Measurements from ENCODE around the gene CSRP2.

The CSRP2 gene

DNA sequence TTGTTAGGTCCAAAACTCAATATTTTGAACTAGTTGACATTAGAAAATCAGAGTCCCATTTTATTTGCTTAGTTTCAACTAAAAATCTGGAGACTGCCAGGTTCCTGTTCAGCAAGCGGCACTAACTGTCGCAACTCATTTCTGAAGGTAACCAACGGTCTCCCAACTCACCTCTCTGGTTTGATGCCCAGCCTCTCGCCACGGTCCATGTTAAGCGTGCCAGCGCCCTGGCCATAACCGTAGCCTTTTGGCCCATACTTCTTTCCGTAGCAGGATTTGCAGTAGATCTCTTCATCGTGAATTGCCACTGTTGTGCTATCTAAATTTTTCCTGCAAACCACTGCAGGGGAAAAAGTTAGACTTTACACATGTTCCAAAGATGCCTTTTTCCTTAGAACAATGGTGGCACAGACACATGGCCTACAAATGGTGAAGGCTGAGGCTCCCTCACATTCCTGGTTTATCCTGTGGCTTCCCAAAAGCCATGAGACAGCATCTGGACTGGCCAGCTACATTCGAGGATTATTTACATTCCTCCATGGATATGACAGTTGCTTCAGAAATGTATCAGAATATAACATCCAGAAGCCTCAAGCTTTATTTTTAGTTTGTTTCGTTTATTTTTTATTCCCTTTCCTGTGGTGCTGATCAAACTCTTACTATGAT lies 15.7 kb downstream of the CSRP2 start:
- DNase-seq: no peak
- Histone ChIP-seq H3K4me1 (peaks cover 0 to 48% (median 18%) of the 10 kb centered on the region in 4 donors), H3K9me3 (no peaks in the 10 kb centered on the region), H3K36me3 (peaks cover 36 to 51% (median 36%) of the 10 kb centered on the region in 3 donors), H3K4me3 (no peak overlapping the region), H3K27ac (peak overlapping the region; percentile 25 to 65), H3K27me3 (no peaks in the 10 kb centered on the region)
- TF ChIP-seq, protein P1, sequence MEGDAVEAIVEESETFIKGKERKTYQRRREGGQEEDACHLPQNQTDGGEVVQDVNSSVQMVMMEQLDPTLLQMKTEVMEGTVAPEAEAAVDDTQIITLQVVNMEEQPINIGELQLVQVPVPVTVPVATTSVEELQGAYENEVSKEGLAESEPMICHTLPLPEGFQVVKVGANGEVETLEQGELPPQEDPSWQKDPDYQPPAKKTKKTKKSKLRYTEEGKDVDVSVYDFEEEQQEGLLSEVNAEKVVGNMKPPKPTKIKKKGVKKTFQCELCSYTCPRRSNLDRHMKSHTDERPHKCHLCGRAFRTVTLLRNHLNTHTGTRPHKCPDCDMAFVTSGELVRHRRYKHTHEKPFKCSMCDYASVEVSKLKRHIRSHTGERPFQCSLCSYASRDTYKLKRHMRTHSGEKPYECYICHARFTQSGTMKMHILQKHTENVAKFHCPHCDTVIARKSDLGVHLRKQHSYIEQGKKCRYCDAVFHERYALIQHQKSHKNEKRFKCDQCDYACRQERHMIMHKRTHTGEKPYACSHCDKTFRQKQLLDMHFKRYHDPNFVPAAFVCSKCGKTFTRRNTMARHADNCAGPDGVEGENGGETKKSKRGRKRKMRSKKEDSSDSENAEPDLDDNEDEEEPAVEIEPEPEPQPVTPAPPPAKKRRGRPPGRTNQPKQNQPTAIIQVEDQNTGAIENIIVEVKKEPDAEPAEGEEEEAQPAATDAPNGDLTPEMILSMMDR (IDR thresholded peaks at IDR 0.05): no peak
- intact Hi-C loops (cut with DNase I; ENCODE audit: low total_unique reads): no loop called here

DNA sequence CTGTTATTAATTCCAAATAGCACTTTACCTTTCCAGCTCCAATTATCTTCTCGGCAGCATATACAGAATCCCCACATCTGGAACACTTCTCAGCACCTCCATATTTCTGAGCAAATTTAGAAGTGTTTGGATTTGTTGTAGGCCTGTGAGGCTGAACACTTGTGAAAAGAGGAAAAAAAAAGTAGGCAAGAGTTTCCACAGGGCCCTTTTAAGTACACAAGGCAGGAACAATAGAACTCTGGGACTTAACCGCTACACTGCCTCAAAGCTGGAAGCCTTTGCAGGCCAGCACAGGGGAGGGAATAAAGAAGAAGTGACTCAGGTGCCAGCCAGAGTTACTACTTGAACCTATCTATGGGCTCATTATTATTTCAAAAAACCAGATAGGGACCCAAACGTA lies 18.6 kb downstream of the CSRP2 start:
- no peaks in the 10 kb centered on the region for H3K9me3 ChIP-seq
- TF ChIP-seq, protein P1 (IDR thresholded peaks at IDR 0.05): no peak
- peak overlapping the region in 1 of 2 donors; percentile 18 for H3K27ac ChIP-seq
- no peak for DNase-seq
- peaks cover 0 to 19% (median 7%) of the 10 kb centered on the region in 4 donors for H3K4me1 ChIP-seq
- H3K27me3 ChIP-seq: no peaks in the 10 kb centered on the region
- intact Hi-C loops (cut with DNase I; ENCODE audit: low total_unique reads): no loop called here
- no peak overlapping the region for H3K4me3 ChIP-seq
- H3K36me3 ChIP-seq: peaks cover 58 to 77% (median 61%) of the 10 kb centered on the region in 3 donors

DNA sequence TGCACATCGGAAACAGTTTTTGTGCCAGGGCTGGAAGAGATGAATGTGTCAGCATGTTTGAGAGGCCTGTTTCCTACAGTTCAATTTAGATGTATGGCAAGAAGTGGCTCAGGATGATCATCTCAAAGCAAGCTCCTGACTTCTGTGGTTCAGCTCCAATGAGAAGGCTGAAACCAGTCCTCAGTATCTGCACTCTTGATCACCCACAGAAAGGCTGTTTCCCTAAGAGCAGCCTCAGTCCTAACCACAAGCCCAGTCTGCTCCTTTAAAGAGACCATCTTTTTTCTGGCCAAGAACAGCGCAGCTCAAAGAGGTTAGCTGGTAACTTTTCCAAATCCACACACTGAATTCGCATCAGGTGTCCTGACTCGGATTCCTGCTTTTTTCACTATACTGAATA lies 19.2 kb downstream of the CSRP2 start:
- Histone ChIP-seq H3K4me3 (no peak overlapping the region), H3K27me3 (no peaks in the 10 kb centered on the region), H3K4me1 (peaks cover 0 to 13% (median 3%) of the 10 kb centered on the region in 4 donors), H3K27ac (peak overlapping the region in 1 of 2 donors; percentile 18), H3K36me3 (peaks cover 58 to 78% (median 64%) of the 10 kb centered on the region in 3 donors), H3K9me3 (no peaks in the 10 kb centered on the region)
- TF ChIP-seq, protein P1 (IDR thresholded peaks at IDR 0.05): no peak
- no peak for DNase-seq
- intact Hi-C loops (cut with DNase I; ENCODE audit: low total_unique reads): no loop called here

DNA sequence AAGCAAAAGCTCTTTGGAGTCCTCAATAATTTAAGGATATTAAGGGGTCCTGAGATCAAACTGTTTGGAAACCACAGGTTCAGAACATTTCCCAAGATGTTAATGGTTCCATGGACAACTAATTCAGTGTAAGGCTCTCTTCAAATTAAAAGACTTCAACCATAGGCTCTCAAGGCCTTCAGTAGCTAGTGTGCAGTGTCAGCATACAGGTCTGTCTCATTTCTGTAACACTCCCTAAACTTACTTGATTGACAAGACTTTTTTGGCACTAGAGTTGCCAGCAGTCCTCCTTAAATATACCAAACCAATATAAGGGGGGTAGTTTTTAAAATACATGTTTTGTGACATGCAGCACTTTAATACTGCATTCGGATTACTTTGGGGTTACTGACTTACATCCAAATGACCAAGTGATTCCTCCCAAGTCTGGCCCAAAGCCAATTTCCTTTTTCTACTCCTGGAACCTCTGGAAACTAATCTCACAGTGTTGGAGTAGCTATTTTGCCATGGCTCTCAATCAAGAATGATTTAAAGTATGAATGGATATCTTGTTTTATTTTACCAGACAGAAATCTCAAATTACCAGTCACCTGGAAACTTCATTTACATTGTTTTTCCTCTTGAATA lies 22.7 kb downstream of the CSRP2 start:
- no peaks in the 10 kb centered on the region for H3K4me1 ChIP-seq
- TF ChIP-seq, protein P1 (IDR thresholded peaks at IDR 0.05): no peak
- H3K27ac ChIP-seq: no peak overlapping the region
- intact Hi-C loops (cut with DNase I; ENCODE audit: low total_unique reads): no loop called here
- H3K4me3 ChIP-seq: no peak overlapping the region
- peaks cover 45 to 70% (median 57%) of the 10 kb centered on the region in 3 donors for H3K36me3 ChIP-seq
- H3K27me3 ChIP-seq: no peaks in the 10 kb centered on the region
- H3K9me3 ChIP-seq: no peaks in the 10 kb centered on the region
- DNase-seq: no peak

DNA sequence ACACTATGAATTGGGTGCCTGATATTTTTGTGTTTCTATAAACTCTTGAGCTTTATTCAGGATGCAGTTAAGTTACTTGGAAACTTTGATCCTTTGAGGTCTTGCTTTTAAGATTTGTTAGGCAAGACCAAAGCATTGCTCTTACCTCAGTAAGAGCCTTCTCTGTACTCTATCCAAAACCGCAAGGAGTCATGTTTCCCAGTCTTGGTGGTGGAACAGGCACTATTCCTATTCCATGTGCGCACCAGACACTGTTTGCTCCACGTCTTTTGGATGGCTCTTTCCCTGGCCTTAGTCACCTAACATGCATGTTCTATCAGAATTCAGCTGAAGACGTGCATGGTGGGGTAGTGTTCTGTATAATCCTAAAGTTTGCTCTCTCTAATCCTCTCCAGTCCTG lies 23.5 kb downstream of the CSRP2 start:
- Histone ChIP-seq H3K27me3 (no peaks in the 10 kb centered on the region), H3K36me3 (peaks cover 44 to 71% (median 49%) of the 10 kb centered on the region in 3 donors), H3K27ac (no peak overlapping the region), H3K9me3 (no peaks in the 10 kb centered on the region), H3K4me1 (no peaks in the 10 kb centered on the region), H3K4me3 (no peak overlapping the region)
- TF ChIP-seq, protein P1 (IDR thresholded peaks at IDR 0.05): no peak
- intact Hi-C loops (cut with DNase I; ENCODE audit: low total_unique reads): no loop called here
- DNase-seq: no peak
